Glutamatergic neuron (in vitro differentiated cells): ENCODE data around the gene HGS. TPM values are rescaled to one million over a fixed set of nuclear protein-coding genes. Genes with fewer than 3 reads are reported as not detected.

Source experiments
- DNase-seq: peaks from one replicate; pipeline ENCODE4 v3.0.0; 2022
- H3K27ac Mint-ChIP-seq: one replicate; pipeline ENCODE4 v1.8.0; 2020; ENCODE audit warnings: mild to moderate bottlenecking, mixed read lengths, inconsistent platforms; ENCODE audit not compliant: unreplicated experiment
- H3K27me3 Mint-ChIP-seq: one replicate; pipeline ENCODE4 v1.8.0; 2020; ENCODE audit warnings: mild to moderate bottlenecking, moderate library complexity, mixed read lengths, inconsistent platforms; ENCODE audit not compliant: unreplicated experiment
- H3K36me3 Mint-ChIP-seq: one replicate; pipeline ENCODE4 v1.8.0; 2020; ENCODE audit warnings: mild to moderate bottlenecking, mixed read lengths, inconsistent platforms; ENCODE audit not compliant: unreplicated experiment
- H3K4me1 Mint-ChIP-seq: one replicate; pipeline ENCODE4 v1.8.0; 2020; ENCODE audit warnings: mild to moderate bottlenecking, low read depth, mixed read lengths, inconsistent platforms; ENCODE audit not compliant: unreplicated experiment
- H3K4me3 Mint-ChIP-seq: one replicate; pipeline ENCODE4 v1.8.0; 2020; ENCODE audit warnings: mild to moderate bottlenecking, mixed read lengths, inconsistent platforms; ENCODE audit not compliant: unreplicated experiment
- H3K9me3 Mint-ChIP-seq: one replicate; pipeline ENCODE4 v1.8.0; 2020; ENCODE audit warnings: mild to moderate bottlenecking, moderate library complexity, mixed read lengths, inconsistent platforms; ENCODE audit not compliant: unreplicated experiment
- total RNA-seq: library from RNA; stranded (reverse); fragmentation: NEBNext Ultra II Directional; extraction: Animal tissue kit (Norgen Biotek cat#: 25700); gene quantifications from one replicate; pipeline ENCODE4 v1.2.1, GENCODE V29; 2021; ENCODE audit not compliant: unreplicated experiment
- TF ChIP-seq, protein P1 (sequence below): fragments of 200-600 bp; sonication (generic); IDR thresholded peaks from one replicate; pipeline ENCODE4 v1.5.0; 2021; ENCODE audit not compliant: partially characterized antibody, unreplicated experiment

The HGS gene
- total RNA-seq, 1 donor from 2014 or later, result 167 TPM

GRCh38 chr17:81694810-81695209, 11.0 kb downstream of the HGS start:
- Mint-ChIP-seq H3K9me3 (peaks cover 17% of the 10 kb centered on the region), H3K4me3 (no peak overlapping the region), H3K4me1 (no peaks in the 10 kb centered on the region), H3K36me3 (no peaks in the 10 kb centered on the region), H3K27me3 (peaks cover 5% of the 10 kb centered on the region), H3K27ac (no peak overlapping the region)
- TF ChIP-seq, protein P1, sequence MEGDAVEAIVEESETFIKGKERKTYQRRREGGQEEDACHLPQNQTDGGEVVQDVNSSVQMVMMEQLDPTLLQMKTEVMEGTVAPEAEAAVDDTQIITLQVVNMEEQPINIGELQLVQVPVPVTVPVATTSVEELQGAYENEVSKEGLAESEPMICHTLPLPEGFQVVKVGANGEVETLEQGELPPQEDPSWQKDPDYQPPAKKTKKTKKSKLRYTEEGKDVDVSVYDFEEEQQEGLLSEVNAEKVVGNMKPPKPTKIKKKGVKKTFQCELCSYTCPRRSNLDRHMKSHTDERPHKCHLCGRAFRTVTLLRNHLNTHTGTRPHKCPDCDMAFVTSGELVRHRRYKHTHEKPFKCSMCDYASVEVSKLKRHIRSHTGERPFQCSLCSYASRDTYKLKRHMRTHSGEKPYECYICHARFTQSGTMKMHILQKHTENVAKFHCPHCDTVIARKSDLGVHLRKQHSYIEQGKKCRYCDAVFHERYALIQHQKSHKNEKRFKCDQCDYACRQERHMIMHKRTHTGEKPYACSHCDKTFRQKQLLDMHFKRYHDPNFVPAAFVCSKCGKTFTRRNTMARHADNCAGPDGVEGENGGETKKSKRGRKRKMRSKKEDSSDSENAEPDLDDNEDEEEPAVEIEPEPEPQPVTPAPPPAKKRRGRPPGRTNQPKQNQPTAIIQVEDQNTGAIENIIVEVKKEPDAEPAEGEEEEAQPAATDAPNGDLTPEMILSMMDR, result no peak
- no peak for DNase-seq

GRCh38 chr17:81695211-81695610, 11.4 kb downstream of the HGS start:
- H3K4me1 Mint-ChIP-seq, result no peaks in the 10 kb centered on the region
- no peak for DNase-seq
- no peaks in the 10 kb centered on the region for H3K36me3 Mint-ChIP-seq
- no peak overlapping the region for H3K27ac Mint-ChIP-seq
- peaks cover 5% of the 10 kb centered on the region for H3K27me3 Mint-ChIP-seq
- peaks cover 16% of the 10 kb centered on the region for H3K9me3 Mint-ChIP-seq
- TF ChIP-seq, protein P1, result no peak
- no peak overlapping the region for H3K4me3 Mint-ChIP-seq

- TF ChIP-seq, protein P1, result no peak
- Mint-ChIP-seq H3K27me3 (peaks cover 5% of the 10 kb centered on the region), H3K4me1 (no peaks in the 10 kb centered on the region), H3K9me3 (peaks cover 13% of the 10 kb centered on the region), H3K27ac (no peak overlapping the region), H3K36me3 (no peaks in the 10 kb centered on the region), H3K4me3 (no peak overlapping the region)
- DNase-seq, result no peak
Observed at GRCh38 chr17:81695801-81696200, 12.0 kb downstream of the HGS start.

GRCh38 chr17:81696218-81696941, 12.6 kb downstream of the HGS start:
- TF ChIP-seq, protein P1, result no peak
- peaks cover 5% of the 10 kb centered on the region for H3K27me3 Mint-ChIP-seq
- no peaks in the 10 kb centered on the region for H3K4me1 Mint-ChIP-seq
- H3K27ac Mint-ChIP-seq, result no peak overlapping the region
- H3K36me3 Mint-ChIP-seq, result no peaks in the 10 kb centered on the region
- no peak for DNase-seq
- no peak overlapping the region for H3K4me3 Mint-ChIP-seq
- peaks cover 13% of the 10 kb centered on the region for H3K9me3 Mint-ChIP-seq

- Mint-ChIP-seq H3K4me3 (no peak overlapping the region), H3K4me1 (peaks cover 2% of the 10 kb centered on the region), H3K36me3 (no peaks in the 10 kb centered on the region), H3K27ac (no peak overlapping the region), H3K9me3 (peaks cover 9% of the 10 kb centered on the region), H3K27me3 (peaks cover 5% of the 10 kb centered on the region)
- TF ChIP-seq, protein P1, result no peak
- DNase-seq, result no peak
Observed at GRCh38 chr17:81697261-81698044, 13.6 kb downstream of the HGS start.
